ENCODE data around the gene CCDC57. TPM values are rescaled to one million over a fixed set of nuclear protein-coding genes. Genes with fewer than 3 reads are reported as not detected.

The CCDC57 gene
- total and polyA plus RNA-seq, 2 of the 4 experiments (the other 2 are of a cell fraction): 7.3 to 31.3 TPM

GRCh38 chr17:82175201-82175600 is 37.4 kb downstream of the CCDC57 start:
- Histone ChIP-seq H2BK20ac (ENCODE audit: low read depth, low read length) (no peak overlapping the region), H3K36me3 (ENCODE audit: control insufficient read depth, insufficient read depth, low read length) (peaks cover 39% of the 10 kb centered on the region), H2AFZ (replicated peaks; ENCODE audit: low read length, poor library complexity) (no peak overlapping the region), H3K4me2 (ENCODE audit: low read depth, low read length) (no peak overlapping the region), H2BK5ac (ENCODE audit: low read depth, low read length, poor library complexity, severe bottlenecking) (no peak overlapping the region), H3K4me3 (ENCODE audit: insufficient read depth, low read depth, low read length) (no peak overlapping the region), H3K9me3 (ENCODE audit: control insufficient read depth, insufficient read depth, low read length) (no peaks in the 10 kb centered on the region), H4K8ac (ENCODE audit: low read depth in 2 of 2, low read length in 2 of 2) (no peak overlapping the region), H3K9ac (ENCODE audit: low read depth, low read length) (no peak overlapping the region), H3K18ac (ENCODE audit: low read depth, low read length) (no peak overlapping the region), H4K91ac (ENCODE audit: insufficient read depth, low read depth, low read length) (no peak overlapping the region), H3K56ac (ENCODE audit: extremely low read depth, insufficient read depth, low read length) (no peak overlapping the region), H2BK15ac (ENCODE audit: low read depth, low read length) (no peak overlapping the region), H3K27me3 (ENCODE audit: control insufficient read depth, insufficient read depth, low read length) (no peaks in the 10 kb centered on the region), H3K79me1 (ENCODE audit: low read depth in 1 of 2, low read length in 2 of 2) (no peaks in the 10 kb centered on the region), H2AK5ac (ENCODE audit: low read depth, low read length) (no peak overlapping the region), H3K23ac (ENCODE audit: low read depth, low read length) (no peak overlapping the region), H2AK9ac (replicated peaks; ENCODE audit: low read depth, low read length, poor library complexity) (no peak overlapping the region), H3K4me1 (ENCODE audit: control insufficient read depth, insufficient read depth, low read length) (no peaks in the 10 kb centered on the region), H3K14ac (replicated peaks; ENCODE audit: low read depth, low read length) (no peak overlapping the region), H4K5ac (ENCODE audit: low read depth, low read length) (no peak overlapping the region), H3K27ac (ENCODE audit: insufficient read depth, low read length) (no peak overlapping the region), H3K9me1 (ENCODE audit: insufficient read depth, low read length) (no peaks in the 10 kb centered on the region), H2BK120ac (ENCODE audit: low read depth, low read length) (no peak overlapping the region), H4K20me1 (ENCODE audit: insufficient read depth, low read length) (no peaks in the 10 kb centered on the region), H3K4ac (ENCODE audit: low read depth, low read length) (no peak overlapping the region)
- in situ Hi-C loops (cut with MboI; ENCODE audit: low sequenced_read_pairs): no loop called here
- 83% methylated on average over 2 of the region's 10 CpGs; no CpG with 5 or more reads in 1 of the 2 experiments for WGBS, 2 experiments (ENCODE audit: extremely low coverage in 2 of 2, insufficient read length in 1 of 2)
- BruUV-seq (replicated peaks): no TSS peak
- ChIA-PET POLR2A (ENCODE audit: unreplicated experiment) (no interaction called here), CTCF (no interaction called here)
- intact Hi-C loops (cut with micrococcal nuclease): no loop called here
- dilution Hi-C loops (cut with HindIII; ENCODE audit: low sequenced_read_pairs, unreplicated experiment): no loop called here
- ATAC-seq (ENCODE audit: low read depth): no peak
- TF ChIP-seq POLR2A (IDR thresholded peaks at IDR 0.05; ENCODE audit: low read depth, low read length) (no peak), ELK1 (IDR thresholded peaks at IDR 0.05; ENCODE audit: borderline replicate concordance, low read depth, low read length) (no peak), FOS (IDR thresholded peaks at IDR 0.05; ENCODE audit: low read depth, low read length) (no peak), CEBPB (IDR thresholded peaks at IDR 0.05; ENCODE audit: low read depth, low read length) (no peak), MXI1 (IDR thresholded peaks at IDR 0.05; ENCODE audit: borderline replicate concordance, low read depth, low read length) (no peak), SMC3 (IDR thresholded peaks at IDR 0.05; ENCODE audit: low read depth, low read length) (no peak), USF2 (IDR thresholded peaks at IDR 0.05; ENCODE audit: low read depth, low read length) (no peak), BHLHE40 (IDR thresholded peaks at IDR 0.05; ENCODE audit: low read depth, low read length) (no peak), RAD21 (IDR thresholded peaks at IDR 0.05; ENCODE audit: low read length) (no peak), MAFK (IDR thresholded peaks at IDR 0.05; ENCODE audit: low read depth, low read length) (no peak), NFE2L2 (IDR thresholded peaks at IDR 0.05; ENCODE audit: low read depth, low read length) (no peak), CTCF (conservative IDR thresholded peaks at IDR 0.05; ENCODE audit: low read depth, low read length) (no peak), RCOR1 (IDR thresholded peaks at IDR 0.05; ENCODE audit: insufficient replicate concordance, low read length) (no peak), RFX5 (IDR thresholded peaks at IDR 0.05; ENCODE audit: low read depth, low read length) (no peak), CHD1 (IDR thresholded peaks at IDR 0.05; ENCODE audit: low read depth, low read length) (no peak), MAZ (IDR thresholded peaks at IDR 0.05; ENCODE audit: borderline replicate concordance, low read depth, low read length) (no peak)
- DNase-seq: no peak

All from IMR-90 (cell line).